ENCODE data around the gene TNFRSF1A. TPM values are rescaled to one million over a fixed set of nuclear protein-coding genes. Genes with fewer than 3 reads are reported as not detected.

The TNFRSF1A gene
- total and polyA plus RNA-seq, 2 of the 13 experiments (the other 11 are each of a cell fraction or from before 2014, with no cell fraction given) = 41.5 to 61.2 TPM

DNA sequence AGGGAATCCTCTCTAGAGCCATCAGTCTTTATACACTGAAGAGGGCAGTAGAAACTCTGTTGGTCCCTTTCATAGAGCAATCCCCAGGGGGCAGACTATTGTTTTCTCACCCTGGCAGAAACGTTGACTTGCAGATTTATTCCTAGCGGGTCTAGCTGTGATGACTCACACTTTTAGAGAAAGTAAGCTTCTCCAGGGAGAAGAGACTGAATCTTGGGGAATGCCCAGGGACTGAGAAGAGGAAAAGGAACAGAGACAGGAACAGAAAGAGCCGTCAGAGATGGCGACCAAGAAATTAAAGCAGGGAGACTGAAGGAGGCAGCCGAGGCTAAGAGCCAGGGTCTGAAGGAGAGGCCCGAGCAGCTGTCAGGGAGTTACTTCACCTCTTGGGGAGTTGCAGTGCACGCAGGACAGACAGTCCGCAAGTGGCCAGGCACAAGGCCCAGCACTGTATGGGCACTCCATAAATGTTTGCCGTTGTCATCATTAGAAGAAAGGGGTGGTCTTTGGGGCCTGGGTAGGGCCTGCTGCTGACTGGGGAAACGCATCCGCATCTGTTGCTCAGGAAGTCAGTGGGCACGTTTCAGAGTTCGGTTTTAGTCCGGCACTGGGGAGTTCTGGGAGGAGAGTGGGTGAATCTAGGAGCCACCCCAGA is 18.4 kb downstream of the TNFRSF1A start (continued):
- TF ChIP-seq GPBP1L1 (CRISPR knock-in tag; IDR thresholded peaks at IDR 0.05) = no peak
- TF ChIP-seq ZFP36L1 (CRISPR knock-in tag; IDR thresholded peaks at IDR 0.05) = no peak
- 0 out of 2 replicates have a peak, but pooled peaks have one; percentile 21 for TF ChIP-seq FOXJ3 (CRISPR knock-in tag; IDR thresholded peaks at IDR 0.05; ENCODE audit: borderline replicate concordance)
- TF ChIP-seq ZFP90 (CRISPR knock-in tag; IDR thresholded peaks at IDR 0.05; ENCODE audit: borderline replicate concordance) = no peak
- no peak for TF ChIP-seq MXI1 (IDR thresholded peaks at IDR 0.05; ENCODE audit: borderline replicate concordance, low read depth, low read length)
- TF ChIP-seq RFX3 (CRISPR knock-in tag; IDR thresholded peaks at IDR 0.05) = no peak
- TF ChIP-seq, protein P1, sequence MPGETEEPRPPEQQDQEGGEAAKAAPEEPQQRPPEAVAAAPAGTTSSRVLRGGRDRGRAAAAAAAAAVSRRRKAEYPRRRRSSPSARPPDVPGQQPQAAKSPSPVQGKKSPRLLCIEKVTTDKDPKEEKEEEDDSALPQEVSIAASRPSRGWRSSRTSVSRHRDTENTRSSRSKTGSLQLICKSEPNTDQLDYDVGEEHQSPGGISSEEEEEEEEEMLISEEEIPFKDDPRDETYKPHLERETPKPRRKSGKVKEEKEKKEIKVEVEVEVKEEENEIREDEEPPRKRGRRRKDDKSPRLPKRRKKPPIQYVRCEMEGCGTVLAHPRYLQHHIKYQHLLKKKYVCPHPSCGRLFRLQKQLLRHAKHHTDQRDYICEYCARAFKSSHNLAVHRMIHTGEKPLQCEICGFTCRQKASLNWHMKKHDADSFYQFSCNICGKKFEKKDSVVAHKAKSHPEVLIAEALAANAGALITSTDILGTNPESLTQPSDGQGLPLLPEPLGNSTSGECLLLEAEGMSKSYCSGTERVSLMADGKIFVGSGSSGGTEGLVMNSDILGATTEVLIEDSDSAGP (CRISPR knock-in tag; IDR thresholded peaks at IDR 0.05; ENCODE audit: borderline replicate concordance) = no peak
- TF ChIP-seq, protein P2, sequence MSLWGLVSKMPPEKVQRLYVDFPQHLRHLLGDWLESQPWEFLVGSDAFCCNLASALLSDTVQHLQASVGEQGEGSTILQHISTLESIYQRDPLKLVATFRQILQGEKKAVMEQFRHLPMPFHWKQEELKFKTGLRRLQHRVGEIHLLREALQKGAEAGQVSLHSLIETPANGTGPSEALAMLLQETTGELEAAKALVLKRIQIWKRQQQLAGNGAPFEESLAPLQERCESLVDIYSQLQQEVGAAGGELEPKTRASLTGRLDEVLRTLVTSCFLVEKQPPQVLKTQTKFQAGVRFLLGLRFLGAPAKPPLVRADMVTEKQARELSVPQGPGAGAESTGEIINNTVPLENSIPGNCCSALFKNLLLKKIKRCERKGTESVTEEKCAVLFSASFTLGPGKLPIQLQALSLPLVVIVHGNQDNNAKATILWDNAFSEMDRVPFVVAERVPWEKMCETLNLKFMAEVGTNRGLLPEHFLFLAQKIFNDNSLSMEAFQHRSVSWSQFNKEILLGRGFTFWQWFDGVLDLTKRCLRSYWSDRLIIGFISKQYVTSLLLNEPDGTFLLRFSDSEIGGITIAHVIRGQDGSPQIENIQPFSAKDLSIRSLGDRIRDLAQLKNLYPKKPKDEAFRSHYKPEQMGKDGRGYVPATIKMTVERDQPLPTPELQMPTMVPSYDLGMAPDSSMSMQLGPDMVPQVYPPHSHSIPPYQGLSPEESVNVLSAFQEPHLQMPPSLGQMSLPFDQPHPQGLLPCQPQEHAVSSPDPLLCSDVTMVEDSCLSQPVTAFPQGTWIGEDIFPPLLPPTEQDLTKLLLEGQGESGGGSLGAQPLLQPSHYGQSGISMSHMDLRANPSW (CRISPR knock-in tag; IDR thresholded peaks at IDR 0.05; ENCODE audit: borderline replicate concordance) = no peak
- no peak for TF ChIP-seq ZNF644 (CRISPR knock-in tag; IDR thresholded peaks at IDR 0.05; ENCODE audit: low read depth)
- TF ChIP-seq ZFAT (CRISPR knock-in tag; conservative IDR thresholded peaks at IDR 0.05) = no peak
- TF ChIP-seq EED (CRISPR knock-in tag; IDR thresholded peaks at IDR 0.05) = no peak
- TF ChIP-seq STAG1 (CRISPR knock-in tag; IDR thresholded peaks at IDR 0.05) = peak; percentile 57
- 0 out of 2 replicates have a peak, but pooled peaks have one; percentile 3 for TF ChIP-seq HOXA5 (CRISPR knock-in tag; IDR thresholded peaks at IDR 0.05)
- no peak for TF ChIP-seq POLR2AphosphoS5 (IDR thresholded peaks at IDR 0.05; ENCODE audit: low read depth, low read length)
- TF ChIP-seq ZNF572 (CRISPR knock-in tag; IDR thresholded peaks at IDR 0.05) = no peak
- TF ChIP-seq, protein P3, sequence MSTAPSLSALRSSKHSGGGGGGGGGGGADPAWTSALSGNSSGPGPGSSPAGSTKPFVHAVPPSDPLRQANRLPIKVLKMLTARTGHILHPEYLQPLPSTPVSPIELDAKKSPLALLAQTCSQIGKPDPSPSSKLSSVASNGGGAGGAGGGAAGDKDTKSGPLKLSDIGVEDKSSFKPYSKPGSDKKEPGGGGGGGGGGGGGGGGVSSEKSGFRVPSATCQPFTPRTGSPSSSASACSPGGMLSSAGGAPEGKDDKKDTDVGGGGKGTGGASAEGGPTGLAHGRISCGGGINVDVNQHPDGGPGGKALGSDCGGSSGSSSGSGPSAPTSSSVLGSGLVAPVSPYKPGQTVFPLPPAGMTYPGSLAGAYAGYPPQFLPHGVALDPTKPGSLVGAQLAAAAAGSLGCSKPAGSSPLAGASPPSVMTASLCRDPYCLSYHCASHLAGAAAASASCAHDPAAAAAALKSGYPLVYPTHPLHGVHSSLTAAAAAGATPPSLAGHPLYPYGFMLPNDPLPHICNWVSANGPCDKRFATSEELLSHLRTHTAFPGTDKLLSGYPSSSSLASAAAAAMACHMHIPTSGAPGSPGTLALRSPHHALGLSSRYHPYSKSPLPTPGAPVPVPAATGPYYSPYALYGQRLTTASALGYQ (CRISPR knock-in tag; IDR thresholded peaks at IDR 0.05) = no peak
- TF ChIP-seq ZNF326 (CRISPR knock-in tag; IDR thresholded peaks at IDR 0.05; ENCODE audit: borderline replicate concordance) = no peak
- no peak for TF ChIP-seq SYNCRIP (IDR thresholded peaks at IDR 0.05; ENCODE audit: insufficient read depth, low read depth, low read length)
- TF ChIP-seq, protein P4, sequence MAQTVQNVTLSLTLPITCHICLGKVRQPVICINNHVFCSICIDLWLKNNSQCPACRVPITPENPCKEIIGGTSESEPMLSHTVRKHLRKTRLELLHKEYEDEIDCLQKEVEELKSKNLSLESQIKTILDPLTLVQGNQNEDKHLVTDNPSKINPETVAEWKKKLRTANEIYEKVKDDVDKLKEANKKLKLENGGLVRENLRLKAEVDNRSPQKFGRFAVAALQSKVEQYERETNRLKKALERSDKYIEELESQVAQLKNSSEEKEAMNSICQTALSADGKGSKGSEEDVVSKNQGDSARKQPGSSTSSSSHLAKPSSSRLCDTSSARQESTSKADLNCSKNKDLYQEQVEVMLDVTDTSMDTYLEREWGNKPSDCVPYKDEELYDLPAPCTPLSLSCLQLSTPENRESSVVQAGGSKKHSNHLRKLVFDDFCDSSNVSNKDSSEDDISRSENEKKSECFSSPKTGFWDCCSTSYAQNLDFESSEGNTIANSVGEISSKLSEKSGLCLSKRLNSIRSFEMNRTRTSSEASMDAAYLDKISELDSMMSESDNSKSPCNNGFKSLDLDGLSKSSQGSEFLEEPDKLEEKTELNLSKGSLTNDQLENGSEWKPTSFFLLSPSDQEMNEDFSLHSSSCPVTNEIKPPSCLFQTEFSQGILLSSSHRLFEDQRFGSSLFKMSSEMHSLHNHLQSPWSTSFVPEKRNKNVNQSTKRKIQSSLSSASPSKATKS (CRISPR knock-in tag; IDR thresholded peaks at IDR 0.05) = no peak
- no peak for TF ChIP-seq HHEX (CRISPR knock-in tag; IDR thresholded peaks at IDR 0.05)
- TF ChIP-seq ZNF670 (CRISPR knock-in tag; IDR thresholded peaks at IDR 0.05; ENCODE audit: borderline replicate concordance) = no peak
